Ishikawa (cell line): ENCODE results near the gene FURIN.

Experiments
- CEBPB ChIP-seq: IDR thresholded peaks from 2 replicates; pipeline ENCODE4 v1.6.1; 2012
- CREB1 ChIP-seq: IDR thresholded peaks from 2 replicates; pipeline ENCODE4 v1.6.1; 2012; ENCODE audit warnings: low read depth
- EGR1 ChIP-seq: IDR thresholded peaks from 2 replicates; pipeline ENCODE4 v1.6.1; 2012
- EP300 ChIP-seq: IDR thresholded peaks from 2 replicates; pipeline ENCODE4 v1.6.1; 2012; ENCODE audit warnings: borderline replicate concordance
- FOXM1 ChIP-seq: IDR thresholded peaks from 2 replicates; pipeline ENCODE4 v1.6.1; 2012; ENCODE audit warnings: low read depth, borderline replicate concordance
- MAX ChIP-seq: IDR thresholded peaks from 2 replicates; pipeline ENCODE4 v1.6.1; 2012
- NFIC ChIP-seq: IDR thresholded peaks from 2 replicates; pipeline ENCODE4 v1.6.1; 2012
- RAD21 ChIP-seq: IDR thresholded peaks from 2 replicates; pipeline ENCODE4 v1.6.1; 2012; ENCODE audit warnings: low read depth
- REST ChIP-seq: IDR thresholded peaks from 2 replicates; pipeline ENCODE4 v1.6.1; 2012; ENCODE audit warnings: low read depth, mild to moderate bottlenecking
- TAF1 ChIP-seq: IDR thresholded peaks from 2 replicates; pipeline ENCODE4 v1.6.1; 2012; ENCODE audit warnings: low read depth, mild to moderate bottlenecking
- TCF12 ChIP-seq: IDR thresholded peaks from 2 replicates; pipeline ENCODE4 v1.6.1; 2012; ENCODE audit warnings: low read depth
- TEAD4 ChIP-seq: IDR thresholded peaks from 2 replicates; pipeline ENCODE4 v1.6.1; 2012
- USF1 ChIP-seq: IDR thresholded peaks from 2 replicates; pipeline ENCODE4 v1.6.1; 2012
- YY1 ChIP-seq: IDR thresholded peaks from 2 replicates; pipeline ENCODE4 v1.6.1; 2012; ENCODE audit warnings: low read depth

- TF ChIP-seq CEBPB (no peak), REST (no peak), FOXM1 (no peak), MAX (no peak), NFIC (no peak), EP300 (no peak), USF1 (no peak), TAF1 (no peak), YY1 (no peak), CREB1 (no peak), TEAD4 (no peak), RAD21 (no peak), TCF12 (no peak), EGR1 (no peak)
Observed at GRCh38 chr15:90829942-90830440, 38.4 kb upstream of the FURIN start.
